HEK293 (cell line): Measurements from ENCODE around the gene POLR2E.

Experiments
- HOXC10 ChIP-seq: sonication (generic); formaldehyde crosslinking; IDR thresholded peaks from 2 replicates; pipeline ENCODE4 v1.8.1; 2023; ENCODE audit warnings: mild to moderate bottlenecking, missing genetic modification reagents
- IKZF3 ChIP-seq: fragments of 450-650 bp; IDR thresholded peaks from 2 replicates; pipeline ENCODE4 v1.5.0; 2018; ENCODE audit warnings: missing biosample characterization, mild to moderate bottlenecking, missing genetic modification characterization, moderate library complexity
- KLF1 ChIP-seq: fragments of 450-650 bp; formaldehyde crosslinking; IDR thresholded peaks from 2 replicates; pipeline ENCODE4 v1.5.1; 2016; ENCODE audit warnings: missing biosample characterization, missing genetic modification characterization
- MYNN ChIP-seq: fragments of 450-650 bp; formaldehyde crosslinking; IDR thresholded peaks from 2 replicates; pipeline ENCODE4 v1.5.1; 2016; ENCODE audit warnings: missing biosample characterization, missing genetic modification characterization, borderline replicate concordance
- OSR2 ChIP-seq: fragments of 450-650 bp; formaldehyde crosslinking; IDR thresholded peaks from 2 replicates; pipeline ENCODE4 v1.5.1; 2016; ENCODE audit warnings: missing biosample characterization, missing genetic modification characterization
- SCRT2 ChIP-seq: fragments of 450-650 bp; formaldehyde crosslinking; IDR thresholded peaks from 2 replicates; pipeline ENCODE4 v1.5.1; 2016; ENCODE audit warnings: missing biosample characterization, missing genetic modification characterization
- SP3 ChIP-seq: fragments of 450-650 bp; formaldehyde crosslinking; IDR thresholded peaks from 2 replicates; pipeline ENCODE4 v1.5.1; 2016; ENCODE audit warnings: missing biosample characterization, missing genetic modification characterization
- TCF7L2 ChIP-seq: IDR thresholded peaks from 2 replicates; pipeline ENCODE4 v1.6.1; 2011; ENCODE audit warnings: low read depth, mild to moderate bottlenecking, inconsistent platforms, low read length, moderate library complexity, borderline replicate concordance
- ZBTB20 ChIP-seq: fragments of 450-650 bp; formaldehyde crosslinking; IDR thresholded peaks from 2 replicates; pipeline ENCODE4 v1.5.1; 2016; ENCODE audit warnings: missing biosample characterization, missing genetic modification characterization
- ZFP3 ChIP-seq: fragments of 450-650 bp; formaldehyde crosslinking; IDR thresholded peaks from 2 replicates; pipeline ENCODE4 v1.5.1; 2016; ENCODE audit warnings: low read depth, missing biosample characterization, missing genetic modification characterization
- ZNF132 ChIP-seq: fragments of 450-650 bp; formaldehyde crosslinking; IDR thresholded peaks from 2 replicates; pipeline ENCODE4 v1.5.1; 2017; ENCODE audit warnings: missing biosample characterization, missing genetic modification characterization, borderline replicate concordance
- ZNF19 ChIP-seq: fragments of 450-650 bp; formaldehyde crosslinking; IDR thresholded peaks from 2 replicates; pipeline ENCODE4; 2016; ENCODE audit warnings: missing biosample characterization, missing genetic modification characterization, low read depth
- ZNF248 ChIP-seq: fragments of 450-650 bp; formaldehyde crosslinking; IDR thresholded peaks from 2 replicates; pipeline ENCODE4 v1.5.1; 2017; ENCODE audit warnings: missing biosample characterization, missing genetic modification characterization
- ZNF341 ChIP-seq: fragments of 450-650 bp; formaldehyde crosslinking; IDR thresholded peaks from 2 replicates; pipeline ENCODE4; 2016; ENCODE audit warnings: low read depth, missing biosample characterization, missing genetic modification characterization
- ZNF350 ChIP-seq: fragments of 450-650 bp; formaldehyde crosslinking; IDR thresholded peaks from 2 replicates; pipeline ENCODE4 v1.5.0; 2017; ENCODE audit warnings: missing biosample characterization, mild to moderate bottlenecking, missing genetic modification characterization
- ZNF394 ChIP-seq: fragments of 450-650 bp; formaldehyde crosslinking; IDR thresholded peaks from 2 replicates; pipeline ENCODE4 v1.5.1; 2016; ENCODE audit warnings: missing biosample characterization, missing genetic modification characterization, mild to moderate bottlenecking, moderate library complexity, borderline replicate concordance
- ZNF398 ChIP-seq: fragments of 450-650 bp; formaldehyde crosslinking; IDR thresholded peaks from 2 replicates; pipeline ENCODE4 v1.5.1; 2017; ENCODE audit warnings: missing biosample characterization, missing genetic modification characterization
- ZNF48 ChIP-seq: fragments of 450-650 bp; formaldehyde crosslinking; IDR thresholded peaks from 2 replicates; pipeline ENCODE4 v1.5.1; 2016; ENCODE audit warnings: missing biosample characterization, missing genetic modification characterization
- ZNF514 ChIP-seq: fragments of 450-650 bp; formaldehyde crosslinking; IDR thresholded peaks from 2 replicates; pipeline ENCODE4 v1.5.1; 2016; ENCODE audit warnings: missing biosample characterization, missing genetic modification characterization
- ZNF529 ChIP-seq: fragments of 450-650 bp; formaldehyde crosslinking; IDR thresholded peaks from 2 replicates; pipeline ENCODE4 v1.5.1; 2017; ENCODE audit warnings: missing genetic modification characterization, missing biosample characterization; ENCODE audit not compliant: insufficient replicate concordance
- ZNF561 ChIP-seq: fragments of 450-650 bp; IDR thresholded peaks from 2 replicates; pipeline ENCODE4 v1.5.1; 2018; ENCODE audit warnings: missing biosample characterization, missing genetic modification characterization, borderline replicate concordance
- ZNF585B ChIP-seq: fragments of 450-650 bp; formaldehyde crosslinking; IDR thresholded peaks from 2 replicates; pipeline ENCODE4 v1.5.1; 2016; ENCODE audit warnings: missing biosample characterization, missing genetic modification characterization
- ZNF654 ChIP-seq: fragments of 450-650 bp; formaldehyde crosslinking; IDR thresholded peaks from 2 replicates; pipeline ENCODE4 v1.5.1; 2016; ENCODE audit warnings: low read depth, missing biosample characterization, missing genetic modification characterization
- ZNF701 ChIP-seq: fragments of 450-650 bp; formaldehyde crosslinking; IDR thresholded peaks from 2 replicates; pipeline ENCODE4 v1.5.1; 2016; ENCODE audit warnings: missing biosample characterization, missing genetic modification characterization
- ZNF747 ChIP-seq: fragments of 450-650 bp; formaldehyde crosslinking; IDR thresholded peaks from 2 replicates; pipeline ENCODE4 v1.5.1; 2016; ENCODE audit warnings: missing biosample characterization, missing genetic modification characterization
- ZNF830 ChIP-seq: fragments of 450-650 bp; IDR thresholded peaks from 2 replicates; pipeline ENCODE4 v1.5.0; 2018; ENCODE audit warnings: missing biosample characterization, missing genetic modification characterization, low read depth, mild to moderate bottlenecking, moderate library complexity
- ZSCAN23 ChIP-seq: fragments of 450-650 bp; formaldehyde crosslinking; IDR thresholded peaks from 2 replicates; pipeline ENCODE4 v1.5.1; 2016; ENCODE audit warnings: missing biosample characterization, missing genetic modification characterization
- TF ChIP-seq, protein P1 (sequence below): fragments of 450-650 bp; formaldehyde crosslinking; IDR thresholded peaks from 2 replicates; pipeline ENCODE4 v1.5.1; 2016; ENCODE audit warnings: missing biosample characterization, missing genetic modification characterization
- TF ChIP-seq, protein P2 (sequence below): fragments of 450-650 bp; formaldehyde crosslinking; IDR thresholded peaks from 2 replicates; pipeline ENCODE4 v1.5.1; 2016; ENCODE audit warnings: missing biosample characterization, missing genetic modification characterization
- TF ChIP-seq, protein P3 (sequence below): fragments of 450-650 bp; formaldehyde crosslinking; IDR thresholded peaks from 2 replicates; pipeline ENCODE4 v1.5.1; 2017; ENCODE audit warnings: missing biosample characterization, missing genetic modification characterization
- TF ChIP-seq, protein P4 (sequence below): fragments of 450-650 bp; formaldehyde crosslinking; IDR thresholded peaks from 2 replicates; pipeline ENCODE4 v1.5.1; 2016; ENCODE audit warnings: missing biosample characterization, missing genetic modification characterization, borderline replicate concordance

The POLR2E gene

GRCh38 chr19:1103708-1104310 lies 8.6 kb upstream of the POLR2E start, which contains the start of gene GPX4 (continued):
- TF ChIP-seq ZNF394 (no peak), ZNF514 (tag by site-specific recombination) (no peak), ZNF701 (tag by site-specific recombination) (no peak), ZNF341 (tag by site-specific recombination) (no peak), TCF7L2 (no peak), ZNF19 (tag by site-specific recombination) (no peak), ZNF398 (tag by site-specific recombination) (no peak), ZSCAN23 (no peak), ZNF350 (tag by site-specific recombination) (no peak), OSR2 (no peak; the same call in 1 of the 2 replicates), ZNF747 (tag by site-specific recombination) (no peak), SP3 (tag by site-specific recombination) (peak; percentile 91), ZNF585B (tag by site-specific recombination) (no peak), ZBTB20 (peak; percentile 54; the same call in 1 of the 2 replicates), SCRT2 (tag by site-specific recombination) (peak; percentile 93), IKZF3 (tag by site-specific recombination) (no peak), HOXC10 (no peak), ZNF529 (no peak), MYNN (tag by site-specific recombination) (no peak), ZNF48 (tag by site-specific recombination) (no peak), ZNF248 (tag by site-specific recombination) (no peak), ZNF830 (no peak), ZFP3 (tag by site-specific recombination) (no peak), ZNF654 (tag by site-specific recombination) (no peak), ZNF132 (no peak), KLF1 (tag by site-specific recombination) (peak; percentile 24; the same call in 1 of the 2 replicates), ZNF561 (peak; percentile 74)
- TF ChIP-seq, protein P1, sequence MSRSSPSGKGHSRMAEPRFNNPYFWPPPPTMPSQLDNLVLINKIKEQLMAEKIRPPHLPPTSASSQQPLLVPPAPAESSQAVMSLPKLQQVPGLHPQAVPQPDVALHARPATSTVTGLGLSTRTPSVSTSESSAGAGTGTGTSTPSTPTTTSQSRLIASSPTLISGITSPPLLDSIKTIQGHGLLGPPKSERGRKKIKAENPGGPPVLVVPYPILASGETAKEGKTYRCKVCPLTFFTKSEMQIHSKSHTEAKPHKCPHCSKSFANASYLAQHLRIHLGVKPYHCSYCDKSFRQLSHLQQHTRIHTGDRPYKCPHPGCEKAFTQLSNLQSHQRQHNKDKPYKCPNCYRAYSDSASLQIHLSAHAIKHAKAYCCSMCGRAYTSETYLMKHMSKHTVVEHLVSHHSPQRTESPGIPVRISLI (tag by site-specific recombination), result no peak
- TF ChIP-seq, protein P2, sequence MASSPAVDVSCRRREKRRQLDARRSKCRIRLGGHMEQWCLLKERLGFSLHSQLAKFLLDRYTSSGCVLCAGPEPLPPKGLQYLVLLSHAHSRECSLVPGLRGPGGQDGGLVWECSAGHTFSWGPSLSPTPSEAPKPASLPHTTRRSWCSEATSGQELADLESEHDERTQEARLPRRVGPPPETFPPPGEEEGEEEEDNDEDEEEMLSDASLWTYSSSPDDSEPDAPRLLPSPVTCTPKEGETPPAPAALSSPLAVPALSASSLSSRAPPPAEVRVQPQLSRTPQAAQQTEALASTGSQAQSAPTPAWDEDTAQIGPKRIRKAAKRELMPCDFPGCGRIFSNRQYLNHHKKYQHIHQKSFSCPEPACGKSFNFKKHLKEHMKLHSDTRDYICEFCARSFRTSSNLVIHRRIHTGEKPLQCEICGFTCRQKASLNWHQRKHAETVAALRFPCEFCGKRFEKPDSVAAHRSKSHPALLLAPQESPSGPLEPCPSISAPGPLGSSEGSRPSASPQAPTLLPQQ (tag by site-specific recombination), result no peak; the same call in 1 of the 2 replicates
- TF ChIP-seq, protein P3, sequence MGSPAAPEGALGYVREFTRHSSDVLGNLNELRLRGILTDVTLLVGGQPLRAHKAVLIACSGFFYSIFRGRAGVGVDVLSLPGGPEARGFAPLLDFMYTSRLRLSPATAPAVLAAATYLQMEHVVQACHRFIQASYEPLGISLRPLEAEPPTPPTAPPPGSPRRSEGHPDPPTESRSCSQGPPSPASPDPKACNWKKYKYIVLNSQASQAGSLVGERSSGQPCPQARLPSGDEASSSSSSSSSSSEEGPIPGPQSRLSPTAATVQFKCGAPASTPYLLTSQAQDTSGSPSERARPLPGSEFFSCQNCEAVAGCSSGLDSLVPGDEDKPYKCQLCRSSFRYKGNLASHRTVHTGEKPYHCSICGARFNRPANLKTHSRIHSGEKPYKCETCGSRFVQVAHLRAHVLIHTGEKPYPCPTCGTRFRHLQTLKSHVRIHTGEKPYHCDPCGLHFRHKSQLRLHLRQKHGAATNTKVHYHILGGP (tag by site-specific recombination), result no peak
- TF ChIP-seq, protein P4, sequence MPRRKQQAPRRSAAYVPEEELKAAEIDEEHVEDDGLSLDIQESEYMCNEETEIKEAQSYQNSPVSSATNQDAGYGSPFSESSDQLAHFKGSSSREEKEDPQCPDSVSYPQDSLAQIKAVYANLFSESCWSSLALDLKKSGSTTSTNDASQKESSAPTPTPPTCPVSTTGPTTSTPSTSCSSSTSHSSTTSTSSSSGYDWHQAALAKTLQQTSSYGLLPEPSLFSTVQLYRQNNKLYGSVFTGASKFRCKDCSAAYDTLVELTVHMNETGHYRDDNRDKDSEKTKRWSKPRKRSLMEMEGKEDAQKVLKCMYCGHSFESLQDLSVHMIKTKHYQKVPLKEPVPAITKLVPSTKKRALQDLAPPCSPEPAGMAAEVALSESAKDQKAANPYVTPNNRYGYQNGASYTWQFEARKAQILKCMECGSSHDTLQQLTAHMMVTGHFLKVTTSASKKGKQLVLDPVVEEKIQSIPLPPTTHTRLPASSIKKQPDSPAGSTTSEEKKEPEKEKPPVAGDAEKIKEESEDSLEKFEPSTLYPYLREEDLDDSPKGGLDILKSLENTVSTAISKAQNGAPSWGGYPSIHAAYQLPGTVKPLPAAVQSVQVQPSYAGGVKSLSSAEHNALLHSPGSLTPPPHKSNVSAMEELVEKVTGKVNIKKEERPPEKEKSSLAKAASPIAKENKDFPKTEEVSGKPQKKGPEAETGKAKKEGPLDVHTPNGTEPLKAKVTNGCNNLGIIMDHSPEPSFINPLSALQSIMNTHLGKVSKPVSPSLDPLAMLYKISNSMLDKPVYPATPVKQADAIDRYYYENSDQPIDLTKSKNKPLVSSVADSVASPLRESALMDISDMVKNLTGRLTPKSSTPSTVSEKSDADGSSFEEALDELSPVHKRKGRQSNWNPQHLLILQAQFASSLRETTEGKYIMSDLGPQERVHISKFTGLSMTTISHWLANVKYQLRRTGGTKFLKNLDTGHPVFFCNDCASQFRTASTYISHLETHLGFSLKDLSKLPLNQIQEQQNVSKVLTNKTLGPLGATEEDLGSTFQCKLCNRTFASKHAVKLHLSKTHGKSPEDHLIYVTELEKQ (tag by site-specific recombination), result no peak
